COLO668 (cell line): ENCODE results near the gene NUP133.
A peak's percentile ranks its signal among the peaks of the same experiment; 100 is the strongest.
"Not testable (repeated sequence)": the region's sequence is repeated elsewhere in the genome, so short reads cannot be mapped to it uniquely, and the experiment has no call there.

ENCODE experiments used
- DNase-seq: peaks from one replicate; lab custom pipeline; 2025; ENCODE audit not compliant: unreplicated experiment; lab: John Stamatoyannopoulos, UW

The NUP133 gene

DNA sequence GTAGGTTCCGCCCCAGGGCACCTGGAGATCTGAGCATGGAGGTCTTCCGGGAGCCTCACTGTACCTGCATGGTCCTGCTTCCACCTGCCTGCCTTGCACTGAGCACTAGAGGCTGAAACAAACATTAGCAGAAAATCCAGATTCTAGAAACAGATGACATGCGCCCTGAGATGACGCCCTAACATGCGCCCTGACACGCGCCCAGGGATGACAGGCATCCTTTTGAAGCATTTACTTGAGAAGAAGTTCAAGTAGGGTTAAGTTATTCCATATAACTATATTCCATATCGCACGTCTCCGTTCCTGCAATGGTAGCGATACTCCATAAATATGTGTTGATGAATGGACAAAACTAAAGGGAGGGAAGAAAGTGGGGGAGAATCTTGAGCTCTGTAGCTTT is 87.9 kb downstream of the NUP133 start:
- no peak for DNase-seq

GRCh38 chr1:229418586-229418985 is 89.6 kb downstream of the NUP133 start:
- DNase-seq = not testable (repeated sequence)

DNA sequence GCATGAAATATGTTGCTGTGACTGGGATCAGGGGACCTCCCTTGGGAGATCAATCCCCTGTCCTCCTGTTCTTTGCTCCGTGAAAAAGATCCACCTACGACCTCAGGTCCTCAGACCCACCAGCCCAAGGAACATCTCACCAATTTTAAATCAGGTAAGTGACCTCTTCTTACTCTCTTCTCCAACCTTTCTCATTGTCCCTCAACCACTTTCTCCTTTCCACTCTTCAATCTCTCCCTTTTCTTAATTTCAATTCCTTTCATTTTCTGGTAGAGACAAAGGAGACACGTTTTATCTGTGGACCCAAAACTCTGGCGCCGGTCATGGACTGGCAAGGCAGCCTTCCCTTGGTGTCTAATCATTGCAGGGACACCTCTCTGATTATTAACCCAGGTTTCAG is 95.3 kb downstream of the NUP133 start:
- not testable (repeated sequence) for DNase-seq

DNA sequence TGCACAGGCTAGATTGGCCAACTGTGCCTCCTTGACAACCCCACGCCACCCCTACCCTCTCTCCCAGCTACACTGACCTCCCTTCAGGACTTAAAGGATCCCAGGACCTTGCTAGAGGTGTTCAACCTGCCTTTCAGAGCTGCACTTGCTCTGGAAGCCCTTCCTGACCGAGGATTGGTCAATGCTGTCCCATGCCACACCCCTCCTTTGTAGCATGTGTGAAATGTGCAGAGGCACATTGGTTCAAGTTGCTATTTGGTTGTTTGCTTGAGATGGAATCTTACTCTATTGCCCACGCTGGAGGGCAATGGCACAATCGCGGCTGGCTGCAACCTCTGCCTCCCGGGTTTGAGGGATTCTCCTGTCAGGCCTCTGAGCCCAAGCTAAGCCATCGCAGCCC is 96.1 kb downstream of the NUP133 start:
- DNase-seq = no peak

GRCh38 chr1:229411434-229412055 is 96.6 kb downstream of the NUP133 start:
- DNase-seq = no peak

- DNase-seq = peak; percentile 84
These were observed 97.3 kb downstream of the NUP133 start for GRCh38 chr1:229410692-229411433.

GRCh38 chr1:229410370-229410691 is 97.8 kb downstream of the NUP133 start:
- DNase-seq = no peak

DNA sequence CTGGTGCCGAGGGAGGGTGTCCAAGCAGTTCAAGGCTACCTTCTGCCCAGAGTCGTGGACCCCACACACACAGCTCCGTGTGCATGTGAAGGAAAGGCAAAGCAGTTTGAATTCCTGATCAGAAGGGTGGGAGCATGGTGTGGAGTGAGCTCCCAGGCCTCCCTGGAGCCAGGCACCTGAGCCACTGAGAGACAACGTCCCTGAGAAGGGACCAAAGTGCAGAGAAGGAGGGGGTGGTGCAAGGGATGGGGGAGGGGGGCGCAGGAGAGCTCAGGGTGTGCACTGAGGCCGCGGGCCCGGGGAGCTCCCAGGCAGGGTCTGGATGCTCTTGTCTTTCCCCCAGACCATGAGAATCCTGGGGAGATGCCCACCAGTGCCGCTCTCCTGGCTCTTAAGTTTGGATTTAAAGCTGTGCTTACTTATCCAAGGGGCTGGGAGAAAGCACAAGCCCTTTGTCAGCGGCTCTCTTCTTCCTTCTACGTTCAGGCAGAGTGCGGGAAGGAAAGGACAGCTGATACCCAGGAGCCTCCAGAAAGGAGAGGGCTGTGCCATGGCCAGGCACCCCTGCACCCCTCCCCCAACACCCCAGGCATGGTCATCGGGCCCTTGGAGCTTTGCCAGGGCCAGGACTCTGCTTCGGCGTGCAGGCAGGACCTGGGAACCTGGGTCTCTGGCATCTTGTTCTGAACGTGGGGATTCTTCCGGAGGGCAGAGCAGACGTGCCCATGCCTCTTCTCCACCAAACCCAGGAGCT is 98.3 kb downstream of the NUP133 start:
- DNase-seq = no peak

DNA sequence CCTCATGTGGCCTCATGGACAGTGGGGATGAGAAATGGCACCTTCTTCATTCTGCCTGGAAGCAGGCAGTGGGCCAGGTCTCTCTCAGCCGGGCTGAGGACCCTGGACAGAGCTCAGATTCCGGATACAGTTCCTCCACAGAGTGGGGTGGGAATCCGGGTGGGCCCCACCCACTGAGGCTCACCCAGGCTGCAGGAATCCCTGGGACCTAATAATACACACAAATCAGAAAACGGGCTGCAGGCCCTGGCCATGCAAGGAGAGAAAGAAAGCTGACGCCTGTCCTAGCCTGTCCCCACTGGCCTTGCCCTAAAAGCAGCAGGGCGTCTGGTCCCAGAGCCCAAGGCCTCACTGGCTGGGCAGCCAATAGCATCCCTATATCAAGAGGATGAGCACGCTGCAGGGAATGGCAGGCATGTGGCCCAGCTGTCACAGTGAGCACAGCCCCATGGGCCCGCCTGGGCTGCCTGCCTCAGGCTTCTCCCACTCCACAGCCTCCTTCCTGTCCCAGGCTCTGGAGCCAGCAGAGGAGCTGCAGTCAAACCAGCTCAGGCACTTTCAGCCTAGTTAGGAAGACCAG is 99.6 kb downstream of the NUP133 start:
- DNase-seq = no peak

DNA sequence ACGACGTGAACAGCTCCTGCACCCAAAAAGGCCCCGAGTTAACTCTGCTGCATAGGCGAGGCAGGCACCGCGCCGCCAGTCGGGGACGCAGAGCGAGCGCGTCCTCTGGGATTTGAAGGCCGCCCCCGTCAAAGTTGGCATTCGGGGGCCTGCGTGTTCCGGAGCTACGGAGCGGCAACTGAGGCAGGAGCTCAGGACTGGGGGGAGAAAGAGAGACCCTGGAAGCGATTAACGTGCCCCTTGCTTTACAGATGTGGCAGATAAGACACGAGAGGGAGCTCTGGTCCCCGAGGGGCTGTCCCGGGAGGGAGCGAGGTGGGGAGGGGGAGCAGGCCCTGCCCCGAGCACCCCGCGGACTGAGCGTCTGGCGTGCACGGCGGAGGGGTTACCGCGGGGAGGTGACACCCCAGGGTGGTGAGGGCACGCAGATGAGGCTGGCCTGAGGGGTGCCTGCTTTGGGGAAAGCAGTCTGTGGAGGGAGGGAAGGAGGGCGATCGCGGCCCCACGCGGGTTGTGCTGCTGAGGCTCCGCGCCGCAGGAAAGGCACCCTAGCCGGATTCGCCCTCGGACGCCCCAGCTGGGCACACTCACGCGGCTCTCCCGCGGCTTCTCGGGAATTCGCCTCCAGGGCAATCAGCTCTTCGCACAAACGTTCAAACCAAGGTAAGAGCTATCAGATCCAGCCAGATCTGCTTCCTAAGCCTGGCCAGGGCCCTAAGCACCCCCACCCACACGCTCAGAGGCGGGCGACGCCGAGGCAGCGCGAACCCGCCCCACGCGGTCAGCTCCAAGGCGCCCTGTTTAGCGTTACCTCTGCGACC is 100.7 kb downstream of the NUP133 start:
- peak; percentile 21 for DNase-seq

GRCh38 chr1:229406798-229407197 is 101.3 kb downstream of the NUP133 start:
- DNase-seq = no peak

DNA sequence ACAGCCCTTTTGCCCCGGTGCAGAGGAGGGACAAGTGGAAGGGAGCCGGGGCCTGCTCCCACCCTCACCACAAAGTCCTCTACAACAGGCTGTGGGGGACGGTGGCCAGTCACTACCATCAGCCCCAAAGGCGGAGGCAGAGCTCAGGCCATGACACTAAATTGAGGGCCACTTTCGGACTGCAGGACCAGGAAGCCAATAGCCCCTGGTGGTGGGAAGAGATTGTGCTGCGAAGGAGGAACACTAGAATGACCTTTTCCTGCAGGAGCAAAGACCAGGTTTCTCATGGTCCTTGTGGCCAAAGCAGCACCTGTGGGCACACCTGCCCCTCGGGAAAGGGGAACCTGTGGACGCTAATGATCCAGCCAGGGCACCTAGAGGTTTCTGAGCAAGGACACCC is 104.6 kb downstream of the NUP133 start:
- no peak for DNase-seq

- no peak for DNase-seq
These were observed 105.1 kb downstream of the NUP133 start for GRCh38 chr1:229402993-229403392.

- DNase-seq = not testable (repeated sequence)
These were observed 105.8 kb downstream of the NUP133 start for GRCh38 chr1:229402329-229402728.

DNA sequence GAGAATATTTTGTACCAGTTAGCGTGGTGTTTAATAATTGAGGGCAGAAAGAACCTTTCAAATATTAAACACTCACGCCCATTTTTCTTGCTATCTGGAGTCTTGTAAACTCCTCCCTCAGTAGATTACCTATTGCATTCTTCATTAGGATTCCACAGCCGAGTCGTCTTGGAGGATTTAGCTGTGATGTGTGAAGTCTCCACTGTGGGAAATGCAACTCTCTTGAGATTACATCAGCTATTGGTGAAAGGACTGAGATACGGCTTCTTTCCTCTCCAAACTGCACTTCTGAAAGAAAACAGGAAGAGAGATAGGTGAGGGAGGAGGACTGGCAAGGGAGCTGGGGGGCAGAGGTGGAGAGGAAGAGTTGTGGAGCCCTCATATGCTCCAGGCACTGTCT is 110.4 kb downstream of the NUP133 start:
- DNase-seq = no peak

GRCh38 chr1:229396585-229397206 is 111.4 kb downstream of the NUP133 start:
- no peak for DNase-seq

DNA sequence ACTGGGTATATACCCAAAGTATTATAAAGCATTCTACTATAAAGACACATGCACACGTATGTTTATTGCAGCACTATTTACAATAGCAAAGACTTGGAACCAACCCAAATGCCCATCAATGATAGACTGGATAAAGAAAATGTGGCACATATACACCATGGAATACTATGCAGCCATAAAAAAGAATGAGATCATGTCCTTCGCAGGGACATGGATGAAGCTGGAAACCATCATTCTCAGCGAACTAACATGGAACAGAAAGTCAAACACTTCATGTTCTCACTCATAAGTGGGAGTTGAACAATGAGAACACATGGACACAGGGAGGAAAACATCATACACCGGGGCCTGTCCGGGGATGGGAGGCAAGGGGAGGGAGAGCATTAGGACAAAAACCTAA is 113.6 kb downstream of the NUP133 start:
- DNase-seq = not testable (repeated sequence)

DNA sequence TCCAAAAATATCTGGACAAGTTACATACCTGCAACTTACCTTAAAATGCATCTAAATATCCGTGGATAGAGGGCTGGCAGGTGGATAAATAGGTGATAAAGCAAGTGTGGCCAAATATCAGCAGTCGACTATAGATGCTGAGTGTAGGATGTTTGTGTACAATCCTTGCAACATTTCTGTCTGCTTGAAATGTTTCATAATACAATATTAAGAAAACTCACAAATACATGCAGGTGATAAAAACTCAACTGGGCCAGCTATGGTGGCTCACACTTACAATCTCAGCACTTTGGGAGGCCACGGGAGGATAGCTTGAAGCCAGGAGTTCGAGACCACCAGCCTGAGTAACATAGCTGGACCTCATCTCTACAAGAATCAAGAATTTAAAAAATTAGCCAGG is 115.2 kb downstream of the NUP133 start:
- no peak for DNase-seq
